ENCODE data around the gene MRAS.
A peak's percentile ranks its signal among the peaks of the same experiment; 100 is the strongest.

The MRAS gene

GRCh38 chr3:138347960-138348753, at the start of gene MRAS:
Gene MRAS, plus strand, starts transcription at chr3:138348579. Its CDS starts 24,305 bp downstream, at chr3:138372884.
- DNase-seq (ENCODE audit: low spot score), result peak; percentile 75

- DNase-seq (ENCODE audit: low spot score), result no peak
Observed at GRCh38 chr3:138300647-138301046, 47.7 kb upstream of the MRAS start.

- DNase-seq (ENCODE audit: low spot score), result peak; percentile 63
Observed at GRCh38 chr3:138303474-138303873, 44.9 kb upstream of the MRAS start.

- no peak for DNase-seq (ENCODE audit: low spot score)
Observed at GRCh38 chr3:138307899-138308298, 40.5 kb upstream of the MRAS start.

GRCh38 chr3:138308783-138309182, 39.6 kb upstream of the MRAS start:
- no peak for DNase-seq (ENCODE audit: low spot score)

- DNase-seq (ENCODE audit: low spot score), result no peak
Observed at GRCh38 chr3:138310494-138310893, 37.9 kb upstream of the MRAS start.

- DNase-seq (ENCODE audit: low spot score), result no peak
Observed at GRCh38 chr3:138314751-138315150, 33.6 kb upstream of the MRAS start.

GRCh38 chr3:138317687-138318086, 30.7 kb upstream of the MRAS start:
- no peak for DNase-seq (ENCODE audit: low spot score)

GRCh38 chr3:138323971-138324370, 24.4 kb upstream of the MRAS start:
- no peak for DNase-seq (ENCODE audit: low spot score)

GRCh38 chr3:138325990-138326389, 22.4 kb upstream of the MRAS start:
- no peak for DNase-seq (ENCODE audit: low spot score)

- no peak for DNase-seq (ENCODE audit: low spot score)
Observed at GRCh38 chr3:138326866-138327595, 21.3 kb upstream of the MRAS start.

- no peak for DNase-seq (ENCODE audit: low spot score)
Observed at GRCh38 chr3:138327831-138328230, 20.5 kb upstream of the MRAS start.

GRCh38 chr3:138328341-138328740, 20.0 kb upstream of the MRAS start:
- DNase-seq (ENCODE audit: low spot score), result no peak

- peak; percentile 82 for DNase-seq (ENCODE audit: low spot score)
Observed at GRCh38 chr3:138329127-138329983, 19.0 kb upstream of the MRAS start, which contains the start of gene NME9. Gene NME9, minus strand, starts transcription at chr3:138329851. Its CDS starts 516 bp downstream, at chr3:138329335.

GRCh38 chr3:138329984-138330293, 18.4 kb upstream of the MRAS start:
- no peak for DNase-seq (ENCODE audit: low spot score)

GRCh38 chr3:138331143-138331894, 17.1 kb upstream of the MRAS start:
- DNase-seq (ENCODE audit: low spot score), result no peak

- DNase-seq (ENCODE audit: low spot score), result peak; percentile 48
Observed at GRCh38 chr3:138332472-138333073, 15.8 kb upstream of the MRAS start.

GRCh38 chr3:138334608-138335007, 13.8 kb upstream of the MRAS start:
- no peak for DNase-seq (ENCODE audit: low spot score)

- DNase-seq (ENCODE audit: low spot score), result no peak
Observed at GRCh38 chr3:138336454-138336999, 11.9 kb upstream of the MRAS start.

GRCh38 chr3:138338244-138338643, 10.1 kb upstream of the MRAS start:
- DNase-seq (ENCODE audit: low spot score), result no peak

- no peak for DNase-seq (ENCODE audit: low spot score)
Observed at GRCh38 chr3:138338811-138339210, 9.6 kb upstream of the MRAS start.

All from globus pallidus (tissue), 1 donor.